ENCODE data around the gene DPM1. TPM values are rescaled to one million over a fixed set of nuclear protein-coding genes. Genes with fewer than 3 reads are reported as not detected.

DPM1 gene
- total RNA-seq, 3 donors from 2014 or later (not counting 1 experiment from before 2014, with no cell fraction given) = 21.2 to 26.1 (median 25.6) TPM

GRCh38 chr20:50931306-50932015 is 26.9 kb downstream of the DPM1 start, which contains the start of gene ADNP:
Gene ADNP, minus strand, starts transcription at chr20:50931437. Its CDS starts 27,441 bp downstream, at chr20:50903996.
- peak; percentile 70 for TF ChIP-seq CTCF (IDR thresholded peaks at IDR 0.05)
- no peaks in the 10 kb centered on the region for H3K36me3 Mint-ChIP-seq
- H3K27me3 ChIP-seq (ENCODE audit: control insufficient read depth, insufficient read depth, low read length) = no peaks in the 10 kb centered on the region
- H3K27me3 Mint-ChIP-seq (ENCODE audit: low read depth in 2 of 2) = no peaks in the 10 kb centered on the region
- ATAC-seq (peak; percentile 71 to 85 (median 77)), DNase-seq (peak; percentile 92 to 96)
- H3K36me3 ChIP-seq (ENCODE audit: control insufficient read depth, insufficient read depth, low read length) = peaks cover 35% of the 10 kb centered on the region
- H3K27ac Mint-ChIP-seq = peak within 1 kb of the TSS; percentile 90 to 98
- intact Hi-C loops (cut with micrococcal nuclease) = loop anchor here (1.0 kb wide), 1 partner anchor 27 kb away; the partner anchor contains the start of genes DPM1 and MOCS3
- no peaks in the 10 kb centered on the region for H3K9me3 Mint-ChIP-seq
- peaks cover 30 to 31% of the 10 kb centered on the region in 2 donors for H3K4me1 Mint-ChIP-seq
- peak within 1 kb of the TSS; percentile 100 for H3K27ac ChIP-seq (ENCODE audit: low read length)
- H3K4me3 Mint-ChIP-seq = peak within 1 kb of the TSS; percentile 95
- under 1% methylated on average over 58 of the region's 58 CpGs for WGBS (ENCODE audit: insufficient coverage)
- H3K9me3 ChIP-seq (ENCODE audit: control insufficient read depth, insufficient read depth, low read length) = no peaks in the 10 kb centered on the region
- peak within 1 kb of the TSS; percentile 92 for H3K4me3 ChIP-seq (ENCODE audit: low read length)
- peaks cover 20% of the 10 kb centered on the region for H3K4me1 ChIP-seq (ENCODE audit: control insufficient read depth, insufficient read depth, low read length)

DNA sequence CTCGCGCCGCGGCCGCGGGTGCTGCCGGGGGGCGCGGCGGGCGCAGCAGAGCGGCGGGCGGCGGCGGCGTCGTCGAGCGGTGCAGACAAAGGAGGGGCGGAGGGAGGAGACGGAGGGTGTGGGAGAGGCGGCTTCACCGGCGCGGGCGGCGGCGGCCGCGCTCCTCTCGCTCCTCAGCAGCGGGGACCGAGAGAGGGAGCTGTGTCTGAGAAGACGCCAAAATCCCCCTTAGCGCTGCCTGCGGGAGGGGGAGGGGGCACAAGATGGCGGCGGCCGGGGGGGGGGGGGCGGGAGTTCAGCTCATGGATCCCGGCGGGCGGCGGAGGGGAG is 27.4 kb downstream of the DPM1 start:
- no peak for TF ChIP-seq CTCF (IDR thresholded peaks at IDR 0.05)
- H3K4me3 Mint-ChIP-seq = peak overlapping the region; percentile 84
- H3K27ac Mint-ChIP-seq = peak overlapping the region; percentile 90 to 98
- Histone ChIP-seq H3K36me3 (ENCODE audit: control insufficient read depth, insufficient read depth, low read length) (peaks cover 36% of the 10 kb centered on the region), H3K27me3 (ENCODE audit: control insufficient read depth, insufficient read depth, low read length) (no peaks in the 10 kb centered on the region), H3K9me3 (ENCODE audit: control insufficient read depth, insufficient read depth, low read length) (no peaks in the 10 kb centered on the region), H3K4me3 (ENCODE audit: low read length) (peak overlapping the region; percentile 92), H3K4me1 (ENCODE audit: control insufficient read depth, insufficient read depth, low read length) (peaks cover 20% of the 10 kb centered on the region), H3K27ac (ENCODE audit: low read length) (peak overlapping the region; percentile 100)
- WGBS (ENCODE audit: insufficient coverage) = 0% methylated on average over 37 of the region's 45 CpGs
- DNase-seq (peak in 1 of 2 donors; percentile 92), ATAC-seq (peak; percentile 42 to 67 (median 57))
- H3K4me1 Mint-ChIP-seq = peaks cover 32 to 33% of the 10 kb centered on the region in 2 donors
- no peaks in the 10 kb centered on the region for H3K9me3 Mint-ChIP-seq
- no peaks in the 10 kb centered on the region for H3K36me3 Mint-ChIP-seq
- intact Hi-C loops (cut with micrococcal nuclease) = loop anchor here (1.0 kb wide), 1 partner anchor 27 kb away; the partner anchor contains the start of genes DPM1 and MOCS3
- H3K27me3 Mint-ChIP-seq (ENCODE audit: low read depth in 2 of 2) = no peaks in the 10 kb centered on the region

DNA sequence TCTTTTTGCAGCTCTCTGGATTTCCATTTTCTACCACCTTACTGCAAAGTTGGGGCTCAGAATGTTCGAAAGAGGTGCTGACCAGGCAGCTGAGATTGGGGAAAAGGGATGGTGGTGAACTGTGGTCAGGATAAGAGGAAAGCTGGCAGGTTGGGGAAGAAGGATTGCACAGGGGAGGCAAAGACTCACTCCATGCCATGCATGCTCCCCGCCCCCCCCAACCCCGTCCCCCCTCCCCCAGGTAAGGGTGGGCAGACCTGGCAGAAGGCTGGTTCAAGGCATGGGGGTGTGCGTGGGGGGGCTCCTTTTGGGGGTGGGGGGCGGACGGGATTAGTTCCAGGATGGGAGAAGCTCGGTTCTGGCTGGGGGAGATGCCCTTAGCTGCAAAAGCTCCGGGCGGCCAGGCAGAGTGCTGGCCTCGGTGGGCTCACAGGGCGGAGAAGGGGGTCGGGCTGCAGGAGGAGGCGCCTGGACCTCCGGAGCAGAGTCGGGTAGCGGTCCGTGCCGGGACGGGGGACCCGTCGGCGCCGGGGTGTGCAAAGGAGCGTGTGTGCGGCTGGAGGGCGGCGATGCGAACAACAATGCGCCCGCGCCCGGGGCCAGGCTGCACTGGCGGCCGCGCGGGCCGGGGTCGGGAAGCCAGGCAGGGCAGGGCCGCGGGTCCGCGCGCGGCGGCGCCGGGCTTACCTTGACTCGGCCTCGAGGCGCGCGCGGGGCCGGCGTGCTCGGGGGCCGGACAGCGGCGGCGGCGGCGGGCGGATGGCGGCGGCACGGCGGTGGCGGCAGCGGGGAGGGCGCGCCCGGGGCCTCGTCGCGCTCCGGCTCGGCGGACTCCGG is 28.0 kb downstream of the DPM1 start:
- Mint-ChIP-seq H3K4me1 (peaks cover 38 to 39% of the 10 kb centered on the region in 2 donors), H3K9me3 (no peaks in the 10 kb centered on the region), H3K27ac (peak overlapping the region; percentile 90 to 98), H3K4me3 (peak overlapping the region; percentile 95), H3K36me3 (no peaks in the 10 kb centered on the region), H3K27me3 (ENCODE audit: low read depth in 2 of 2) (no peaks in the 10 kb centered on the region)
- intact Hi-C loops (cut with micrococcal nuclease) = no loop called here
- no peaks in the 10 kb centered on the region for H3K27me3 ChIP-seq (ENCODE audit: control insufficient read depth, insufficient read depth, low read length)
- ATAC-seq (peak in 2 of 3 donors; percentile 0 to 5), DNase-seq (peak in 1 of 2 donors; percentile 22)
- peaks cover 24% of the 10 kb centered on the region for H3K4me1 ChIP-seq (ENCODE audit: control insufficient read depth, insufficient read depth, low read length)
- under 1% methylated on average over 76 of the region's 79 CpGs for WGBS (ENCODE audit: insufficient coverage)
- peaks cover 36% of the 10 kb centered on the region for H3K36me3 ChIP-seq (ENCODE audit: control insufficient read depth, insufficient read depth, low read length)
- H3K27ac ChIP-seq (ENCODE audit: low read length) = peak overlapping the region; percentile 100
- H3K4me3 ChIP-seq (ENCODE audit: low read length) = peak overlapping the region; percentile 70
- no peaks in the 10 kb centered on the region for H3K9me3 ChIP-seq (ENCODE audit: control insufficient read depth, insufficient read depth, low read length)
- TF ChIP-seq CTCF (IDR thresholded peaks at IDR 0.05) = no peak
